Suprapubic skin (tissue), 4 donors: ENCODE data around the gene SMCO4. TPM values are rescaled to one million over a fixed set of nuclear protein-coding genes. Genes with fewer than 3 reads are reported as not detected.
"Not testable (repeated sequence)": the region's sequence is repeated elsewhere in the genome, so short reads cannot be mapped to it uniquely, and the experiment has no call there.

Source experiments
- DNase-seq, 2 donors: peaks; one replicate each; pipeline ENCODE4 v3.0.0-alpha.2; 2019; ENCODE audit warnings: low spot score in 2 of 2
- H3K27ac ChIP-seq: fragments of 200-600 bp; sonication (generic); one replicate; pipeline ENCODE4 v1.5.1; 2019
- H3K27me3 ChIP-seq: fragments of 200-600 bp; sonication (generic); one replicate; pipeline ENCODE4 v1.5.1; 2019
- H3K36me3 ChIP-seq: fragments of 200-600 bp; sonication (generic); one replicate; pipeline ENCODE4 v1.5.1; 2019
- H3K4me1 ChIP-seq: fragments of 200-600 bp; sonication (generic); one replicate; pipeline ENCODE4 v1.5.1; 2019
- H3K4me3 ChIP-seq: fragments of 200-600 bp; sonication (generic); one replicate; pipeline ENCODE4 v1.5.1; 2019; ENCODE audit warnings: mild to moderate bottlenecking
- H3K9me3 ChIP-seq: fragments of 200-600 bp; sonication (generic); one replicate; pipeline ENCODE4 v1.5.1; 2019
- EP300 ChIP-seq: sonication (generic); formaldehyde crosslinking; IDR thresholded peaks from one replicate; pipeline ENCODE4 v1.6.1; 2017; ENCODE audit warnings: antibody characterized with exemption
- POLR2A ChIP-seq, 2 donors: fragments of 450-650 bp; IDR thresholded peaks; one replicate each; pipeline ENCODE4 v1.6.1; 2017; ENCODE audit warnings: antibody characterized with exemption in 2 of 2, mild to moderate bottlenecking in 2 of 2, moderate library complexity in 2 of 2
- POLR2AphosphoS5 ChIP-seq, 3 donors: sonication (generic); formaldehyde crosslinking; IDR thresholded peaks; one replicate each; pipeline ENCODE4 v1.6.1; 2017; ENCODE audit warnings: antibody characterized with exemption in 3 of 3
- WGBS: methylation state at CpG from one replicate; pipeline ENCODE4 v1.1.5; 2018; 5-methylcytosine and 5-hydroxymethylcytosine counted together
- total RNA-seq, 4 donors: library from RNA; depleted of rRNA; stranded (reverse); fragments of >200 nt; gene quantifications; one replicate each; pipeline ENCODE4 v1.1.0, GENCODE V29; 2016
- TF ChIP-seq, protein P1 (sequence below), 2 donors: fragments of 200-600 bp in 1 of 2; fragments of 450-650 bp in 1 of 2; sonication (generic) in 1 of 2; IDR thresholded peaks; one replicate each; pipeline ENCODE4 v1.5.1; 2016 to 2019; ENCODE audit warnings: antibody characterized with exemption in 2 of 2, mild to moderate bottlenecking in 1 of 2, moderate library complexity in 1 of 2

Gene SMCO4
- total RNA-seq, 4 donors from 2014 or later, result 12.1 to 53.1 (median 26.9) TPM

DNA sequence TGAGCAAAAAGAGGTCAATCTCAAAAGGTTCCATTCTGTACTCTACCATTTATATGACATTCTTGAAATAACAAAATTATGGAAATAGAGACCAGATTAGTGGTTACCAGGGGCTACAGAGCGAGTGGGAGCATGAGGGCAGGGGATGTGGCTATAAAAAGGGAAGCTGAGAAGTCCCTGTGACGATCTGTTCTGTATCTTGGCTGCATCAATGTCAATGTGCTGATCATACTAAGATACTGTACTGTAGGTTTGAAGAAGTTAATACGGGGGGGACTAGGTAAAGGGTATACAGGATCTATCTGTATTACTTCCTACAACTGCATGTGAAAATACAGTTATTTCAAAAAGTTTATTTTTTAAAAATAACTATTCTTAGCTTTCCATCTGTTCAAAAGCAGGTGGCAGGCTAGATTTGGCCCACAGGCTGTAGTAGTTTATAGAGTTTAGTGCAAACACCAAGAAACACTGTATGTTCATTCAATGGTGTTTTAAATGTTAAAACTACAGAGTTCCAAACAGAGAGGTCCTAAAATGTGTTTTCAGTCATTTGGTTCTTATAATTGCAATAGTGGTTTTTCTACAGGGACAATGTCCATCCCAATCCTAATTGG is 78.2 kb downstream of the SMCO4 start:
- TF ChIP-seq POLR2AphosphoS5 (IDR thresholded peaks at IDR 0.05), result no peak
- TF ChIP-seq, protein P1, sequence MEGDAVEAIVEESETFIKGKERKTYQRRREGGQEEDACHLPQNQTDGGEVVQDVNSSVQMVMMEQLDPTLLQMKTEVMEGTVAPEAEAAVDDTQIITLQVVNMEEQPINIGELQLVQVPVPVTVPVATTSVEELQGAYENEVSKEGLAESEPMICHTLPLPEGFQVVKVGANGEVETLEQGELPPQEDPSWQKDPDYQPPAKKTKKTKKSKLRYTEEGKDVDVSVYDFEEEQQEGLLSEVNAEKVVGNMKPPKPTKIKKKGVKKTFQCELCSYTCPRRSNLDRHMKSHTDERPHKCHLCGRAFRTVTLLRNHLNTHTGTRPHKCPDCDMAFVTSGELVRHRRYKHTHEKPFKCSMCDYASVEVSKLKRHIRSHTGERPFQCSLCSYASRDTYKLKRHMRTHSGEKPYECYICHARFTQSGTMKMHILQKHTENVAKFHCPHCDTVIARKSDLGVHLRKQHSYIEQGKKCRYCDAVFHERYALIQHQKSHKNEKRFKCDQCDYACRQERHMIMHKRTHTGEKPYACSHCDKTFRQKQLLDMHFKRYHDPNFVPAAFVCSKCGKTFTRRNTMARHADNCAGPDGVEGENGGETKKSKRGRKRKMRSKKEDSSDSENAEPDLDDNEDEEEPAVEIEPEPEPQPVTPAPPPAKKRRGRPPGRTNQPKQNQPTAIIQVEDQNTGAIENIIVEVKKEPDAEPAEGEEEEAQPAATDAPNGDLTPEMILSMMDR (IDR thresholded peaks at IDR 0.05), result no peak
- no peak for TF ChIP-seq EP300
- no peak for TF ChIP-seq POLR2A (IDR thresholded peaks at IDR 0.05)
- Histone ChIP-seq H3K4me1 (no peaks in the 10 kb centered on the region), H3K9me3 (no peaks in the 10 kb centered on the region), H3K36me3 (no peaks in the 10 kb centered on the region), H3K27ac (no peak overlapping the region), H3K27me3 (no peaks in the 10 kb centered on the region), H3K4me3 (no peak overlapping the region)
- DNase-seq, result no peak
- 64% methylated on average over 3 of the region's 3 CpGs for WGBS

DNA sequence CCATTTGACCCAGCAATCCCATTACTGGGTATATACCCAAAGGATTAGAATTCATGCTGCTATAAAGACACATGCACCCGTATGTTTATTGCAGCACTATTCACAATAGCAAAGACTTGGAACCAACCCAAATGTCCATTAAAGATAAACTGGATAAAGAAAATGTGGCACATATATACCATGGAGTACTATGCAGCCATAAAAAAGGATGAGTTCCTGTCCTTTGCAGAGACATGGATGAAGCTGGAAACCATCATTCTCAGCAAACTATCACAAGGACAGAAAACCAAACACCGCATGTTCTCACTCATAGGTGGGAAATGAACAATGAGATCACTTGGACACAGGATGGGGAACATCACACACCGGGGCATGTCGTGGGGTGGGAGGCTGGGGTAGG is 79.5 kb downstream of the SMCO4 start:
- not testable (repeated sequence) for H3K27ac ChIP-seq, H3K27me3 ChIP-seq, H3K4me3 ChIP-seq, H3K9me3 ChIP-seq, H3K36me3 ChIP-seq, H3K4me1 ChIP-seq, DNase-seq
- WGBS, result 94% methylated on average over 4 of the region's 4 CpGs

DNA sequence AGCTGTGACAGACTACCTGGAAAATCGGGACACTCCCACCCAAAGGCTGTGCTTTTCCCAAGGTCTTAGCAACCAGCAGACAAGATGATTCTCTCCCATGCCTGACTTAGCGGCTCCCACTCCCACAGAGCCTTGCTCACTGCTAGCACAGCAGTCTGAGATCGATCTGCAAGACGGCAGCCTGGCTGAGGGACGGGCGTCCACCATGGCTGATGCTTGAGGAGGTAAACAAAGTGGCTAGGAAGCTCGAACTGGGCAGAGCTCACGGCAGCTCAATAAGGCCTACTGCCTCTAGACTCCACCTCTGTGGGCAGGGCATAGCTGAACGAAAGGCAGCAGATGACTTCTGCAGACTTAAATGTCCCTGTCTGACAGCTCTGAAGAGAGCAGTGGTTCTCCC is 84.9 kb downstream of the SMCO4 start:
- DNase-seq, result no peak
- WGBS, result 96% methylated on average over 8 of the region's 9 CpGs
- H3K36me3 ChIP-seq, result no peaks in the 10 kb centered on the region

DNA sequence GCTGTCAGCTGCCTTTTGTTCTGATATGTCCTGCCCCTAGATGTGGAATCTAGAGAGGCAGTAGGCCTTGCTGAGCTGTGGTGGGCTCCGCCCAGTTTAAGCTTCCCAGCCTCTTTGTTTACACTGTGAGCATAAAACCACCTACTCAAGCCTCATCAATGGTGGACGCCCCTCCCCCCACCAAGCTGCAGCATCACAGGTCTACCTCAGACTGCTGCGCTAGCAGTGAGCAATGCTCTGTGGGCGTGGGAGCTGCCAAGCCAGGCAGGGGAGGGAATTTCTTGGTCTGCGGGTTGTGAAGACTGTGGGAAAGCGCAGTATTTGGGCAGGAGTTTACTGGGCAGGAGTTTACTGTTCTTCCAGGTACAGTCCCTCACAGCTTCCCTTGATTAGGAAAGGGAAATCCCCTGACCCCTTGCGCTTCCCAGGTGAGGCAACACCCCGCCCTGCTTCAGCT is 98.5 kb downstream of the SMCO4 start:
- 79% methylated on average over 3 of the region's 8 CpGs for WGBS
- no peak for DNase-seq
- no peaks in the 10 kb centered on the region for H3K4me1 ChIP-seq
- TF ChIP-seq, protein P1 (IDR thresholded peaks at IDR 0.05), result no peak
- TF ChIP-seq POLR2A (IDR thresholded peaks at IDR 0.05) (no peak), POLR2AphosphoS5 (IDR thresholded peaks at IDR 0.05) (no peak), EP300 (no peak)
- H3K4me3 ChIP-seq, result no peak overlapping the region
- no peaks in the 10 kb centered on the region for H3K9me3 ChIP-seq
- H3K27me3 ChIP-seq, result no peaks in the 10 kb centered on the region
- H3K27ac ChIP-seq, result no peak overlapping the region
- no peaks in the 10 kb centered on the region for H3K36me3 ChIP-seq

More for the DNA sequence above, 84.9 kb downstream of the SMCO4 start:
- Histone ChIP-seq H3K4me1 (no peaks in the 10 kb centered on the region), H3K27me3 (no peaks in the 10 kb centered on the region), H3K9me3 (no peaks in the 10 kb centered on the region), H3K27ac (no peak overlapping the region), H3K4me3 (no peak overlapping the region)
- no peak for TF ChIP-seq POLR2AphosphoS5 (IDR thresholded peaks at IDR 0.05)
- no peak for TF ChIP-seq POLR2A (IDR thresholded peaks at IDR 0.05)
- TF ChIP-seq, protein P1 (IDR thresholded peaks at IDR 0.05), result no peak
- TF ChIP-seq EP300, result no peak

DNA sequence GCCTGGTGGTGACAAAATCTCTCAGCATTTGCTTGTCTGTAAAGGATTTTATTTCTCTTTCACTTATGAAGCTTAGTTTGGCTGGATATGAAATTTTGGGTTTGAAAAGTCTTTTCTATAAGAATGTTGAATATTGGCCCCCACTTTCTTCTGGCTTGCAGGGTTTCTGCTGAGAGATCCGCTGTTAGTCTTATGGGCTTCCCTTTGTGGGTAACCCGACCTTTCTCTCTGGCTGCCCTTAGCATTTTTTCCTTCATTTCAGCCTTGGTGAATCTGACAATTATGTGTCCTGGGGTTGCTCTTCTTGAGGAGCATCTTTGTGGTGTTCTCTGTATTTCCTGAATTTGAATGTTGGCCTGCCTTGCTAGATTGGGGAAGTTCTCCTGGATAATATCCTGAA is 100.0 kb downstream of the SMCO4 start:
- WGBS, result 94% methylated on average over 2 of the region's 2 CpGs
- not testable (repeated sequence) for H3K27me3 ChIP-seq, H3K36me3 ChIP-seq, H3K27ac ChIP-seq, DNase-seq, H3K4me3 ChIP-seq, H3K9me3 ChIP-seq, H3K4me1 ChIP-seq

DNA sequence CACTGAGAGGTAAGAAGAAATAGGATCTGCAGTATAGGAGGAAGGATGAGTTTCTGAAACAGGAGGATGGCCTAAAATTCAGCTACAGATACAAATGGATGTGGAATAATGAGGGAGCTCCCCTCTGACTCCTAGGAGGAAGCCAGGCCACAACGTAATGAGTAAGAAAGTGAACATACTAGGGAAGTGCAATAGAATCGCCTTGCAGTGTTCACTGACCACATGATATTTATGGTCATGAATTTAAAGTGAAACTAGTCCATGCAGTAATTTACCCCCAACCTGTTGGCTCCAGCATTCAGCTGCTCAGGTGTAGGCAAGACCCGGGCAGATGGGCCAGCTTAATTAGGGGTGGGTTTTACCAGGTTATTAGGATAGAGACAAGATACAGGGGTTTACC is 110.9 kb downstream of the SMCO4 start:
- WGBS, result 77% methylated on average over 3 of the region's 3 CpGs
- no peaks in the 10 kb centered on the region for H3K36me3 ChIP-seq
- H3K9me3 ChIP-seq, result no peaks in the 10 kb centered on the region
- no peak for DNase-seq
- H3K27me3 ChIP-seq, result no peaks in the 10 kb centered on the region
- H3K4me3 ChIP-seq, result no peak overlapping the region
- TF ChIP-seq, protein P1 (IDR thresholded peaks at IDR 0.05), result no peak
- TF ChIP-seq POLR2A (IDR thresholded peaks at IDR 0.05) (no peak), EP300 (no peak), POLR2AphosphoS5 (IDR thresholded peaks at IDR 0.05) (no peak)
- no peak overlapping the region for H3K27ac ChIP-seq
- H3K4me1 ChIP-seq, result no peaks in the 10 kb centered on the region

Other genes starting within 250 kb of the SMCO4 start
- not detected for gene DEUP1, start 212.6 kb downstream of the SMCO4 start, total RNA-seq
- gene CEP295, start 118.3 kb upstream of the SMCO4 start, total RNA-seq, result 10 to 100 TPM in 3 of 4 donors, 1 to 10 TPM in 1; 8.6 to 22.8 (median 11.3) TPM
- 100 to 1,000 TPM in 1 of 4 donors, 10 to 100 TPM in 3; 53.5 to 142 (median 81.1) TPM for gene TAF1D, start 198.1 kb upstream of the SMCO4 start, total RNA-seq
- gene C11orf54, start 198.3 kb upstream of the SMCO4 start, total RNA-seq, result 10 to 100 TPM; 19.4 to 62.1 (median 26.5) TPM
- 10 to 100 TPM; 20.3 to 32.2 (median 29.2) TPM for gene MED17, start 240.9 kb upstream of the SMCO4 start, total RNA-seq